Activated naive CD4-positive, alpha-beta T cell treated with Interleukin-2 at 50 U/mL for 16 hours (primary cell): ENCODE results near the gene GPATCH3.
A peak's percentile ranks its signal among the peaks of the same experiment; 100 is the strongest.
"Not testable (repeated sequence)": the region's sequence is repeated elsewhere in the genome, so short reads cannot be mapped to it uniquely, and the experiment has no call there.

Experiments used
- DNase-seq: peaks from one replicate; pipeline ENCODE4 v3.0.0-alpha.2; 2020

The GPATCH3 gene

GRCh38 chr1:26862781-26863684 is 37.2 kb downstream of the GPATCH3 start, which contains the start of gene SFN:
Gene SFN, plus strand, starts transcription at chr1:26863149. Its CDS starts 64 bp downstream, at chr1:26863213.
- DNase-seq = peak; percentile 55

- no peak for DNase-seq
Measured at GRCh38 chr1:26861889-26862378, 38.3 kb downstream of the GPATCH3 start.

GRCh38 chr1:26861286-26861701 is 39.0 kb downstream of the GPATCH3 start:
- DNase-seq = no peak

- no peak for DNase-seq
Measured at GRCh38 chr1:26858891-26859640, 41.2 kb downstream of the GPATCH3 start.

GRCh38 chr1:26858160-26858559 is 42.1 kb downstream of the GPATCH3 start:
- DNase-seq = no peak

GRCh38 chr1:26857473-26858060 is 42.7 kb downstream of the GPATCH3 start:
- no peak for DNase-seq

- no peak for DNase-seq
Measured at GRCh38 chr1:26856604-26857469, 43.4 kb downstream of the GPATCH3 start.

- no peak for DNase-seq
Measured at GRCh38 chr1:26856181-26856580, 44.1 kb downstream of the GPATCH3 start.

- no peak for DNase-seq
Measured at GRCh38 chr1:26855636-26856035, 44.6 kb downstream of the GPATCH3 start.

GRCh38 chr1:26854906-26855305 is 45.4 kb downstream of the GPATCH3 start:
- DNase-seq = no peak

GRCh38 chr1:26853600-26853999 is 46.7 kb downstream of the GPATCH3 start:
- no peak for DNase-seq

- DNase-seq = peak; percentile 80
Measured at GRCh38 chr1:26853156-26853555, 47.1 kb downstream of the GPATCH3 start.

- DNase-seq = no peak
Measured at GRCh38 chr1:26852701-26853100, 47.6 kb downstream of the GPATCH3 start.

GRCh38 chr1:26851106-26851684 is 49.1 kb downstream of the GPATCH3 start:
- DNase-seq = no peak

GRCh38 chr1:26848941-26849774 is 51.1 kb downstream of the GPATCH3 start:
- no peak for DNase-seq

- DNase-seq = no peak
Measured at GRCh38 chr1:26848499-26848898, 51.8 kb downstream of the GPATCH3 start.

GRCh38 chr1:26847826-26848225 is 52.4 kb downstream of the GPATCH3 start:
- DNase-seq = not testable (repeated sequence)

- no peak for DNase-seq
Measured at GRCh38 chr1:26844424-26845196, 55.7 kb downstream of the GPATCH3 start.
